ENCODE measurements around the gene MARCKSL1.
"Not testable (repeated sequence)": the region's sequence is repeated elsewhere in the genome, so short reads cannot be mapped to it uniquely, and the experiment has no call there.

MARCKSL1 gene

GRCh38 chr1:32285658-32286057 lies 50.4 kb downstream of the MARCKSL1 start:
- DNase-seq (ENCODE audit: low read depth): no peak

DNA sequence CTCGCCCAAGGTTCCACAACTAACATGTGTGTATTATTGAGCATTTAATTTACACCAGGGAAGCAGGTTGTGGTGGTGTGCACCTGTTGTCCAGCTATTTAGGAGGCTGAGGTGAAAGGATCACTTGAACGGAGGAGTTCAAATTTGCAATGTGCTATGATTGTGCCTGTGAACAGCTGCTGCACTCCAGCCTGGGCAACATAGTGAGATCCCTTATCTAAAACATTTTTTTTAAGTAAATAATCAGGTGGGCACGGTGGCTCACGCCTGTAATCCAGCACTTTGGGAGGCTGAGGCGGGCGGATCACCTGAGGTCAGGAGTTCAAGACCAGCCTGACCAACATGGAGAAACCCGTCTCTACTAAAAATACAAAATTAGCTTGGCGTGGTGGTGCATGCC lies 51.3 kb downstream of the MARCKSL1 start:
- not testable (repeated sequence) for DNase-seq (ENCODE audit: low read depth)

Data from fibroblast of the conjunctiva (primary cell).